Endothelial cell (in vitro differentiated cells): ENCODE results near the gene C1QTNF12. TPM values are rescaled to one million over a fixed set of nuclear protein-coding genes. Genes with fewer than 3 reads are reported as not detected.

Experiments used
- DNase-seq: peaks from one replicate; pipeline ENCODE4 v3.0.0; 2021; ENCODE audit warnings: low spot score
- H3K27ac Mint-ChIP-seq: one replicate; pipeline ENCODE4 v1.8.0; 2021; ENCODE audit warnings: mixed read lengths, inconsistent platforms; ENCODE audit not compliant: unreplicated experiment
- H3K27me3 Mint-ChIP-seq: one replicate; pipeline ENCODE4 v1.8.0; 2021; ENCODE audit warnings: mild to moderate bottlenecking, moderate library complexity, mixed read lengths, inconsistent platforms; ENCODE audit not compliant: unreplicated experiment
- H3K36me3 Mint-ChIP-seq: one replicate; pipeline ENCODE4 v1.8.0; 2021; ENCODE audit warnings: mild to moderate bottlenecking, low read depth, mixed read lengths, inconsistent platforms; ENCODE audit not compliant: unreplicated experiment
- H3K4me1 Mint-ChIP-seq: one replicate; pipeline ENCODE4 v1.8.0; 2021; ENCODE audit warnings: mild to moderate bottlenecking, mixed read lengths, inconsistent platforms; ENCODE audit not compliant: unreplicated experiment
- H3K4me3 Mint-ChIP-seq: one replicate; pipeline ENCODE4 v1.8.0; 2021; ENCODE audit warnings: mild to moderate bottlenecking, mixed read lengths, inconsistent platforms; ENCODE audit not compliant: unreplicated experiment
- H3K9me3 Mint-ChIP-seq: one replicate; pipeline ENCODE4 v1.8.0; 2021; ENCODE audit warnings: mixed read lengths, inconsistent platforms; ENCODE audit not compliant: unreplicated experiment
- total RNA-seq: library from RNA; stranded (reverse); fragmentation: NEBNext Ultra II Directional; extraction: Animal tissue kit (Norgen Biotek cat#: 25700); gene quantifications from one replicate; pipeline ENCODE4 v1.2.1, GENCODE V29; 2021; ENCODE audit not compliant: unreplicated experiment
- TF ChIP-seq, protein P1 (sequence below): fragments of 200-600 bp; sonication (generic); IDR thresholded peaks from one replicate; pipeline ENCODE4 v1.5.0; 2021; ENCODE audit warnings: antibody characterized with exemption; ENCODE audit not compliant: unreplicated experiment

The C1QTNF12 gene
- total RNA-seq, 1 donor from 2014 or later = 0.69 TPM

GRCh38 chr1:1259119-1259488, 12.6 kb upstream of the C1QTNF12 start:
- peaks cover 11% of the 10 kb centered on the region for H3K27me3 Mint-ChIP-seq
- no peak for DNase-seq
- H3K9me3 Mint-ChIP-seq = no peaks in the 10 kb centered on the region
- peaks cover 5% of the 10 kb centered on the region for H3K4me1 Mint-ChIP-seq
- peaks cover 47% of the 10 kb centered on the region for H3K36me3 Mint-ChIP-seq
- no peak overlapping the region for H3K4me3 Mint-ChIP-seq
- H3K27ac Mint-ChIP-seq = no peak overlapping the region
- TF ChIP-seq, protein P1, sequence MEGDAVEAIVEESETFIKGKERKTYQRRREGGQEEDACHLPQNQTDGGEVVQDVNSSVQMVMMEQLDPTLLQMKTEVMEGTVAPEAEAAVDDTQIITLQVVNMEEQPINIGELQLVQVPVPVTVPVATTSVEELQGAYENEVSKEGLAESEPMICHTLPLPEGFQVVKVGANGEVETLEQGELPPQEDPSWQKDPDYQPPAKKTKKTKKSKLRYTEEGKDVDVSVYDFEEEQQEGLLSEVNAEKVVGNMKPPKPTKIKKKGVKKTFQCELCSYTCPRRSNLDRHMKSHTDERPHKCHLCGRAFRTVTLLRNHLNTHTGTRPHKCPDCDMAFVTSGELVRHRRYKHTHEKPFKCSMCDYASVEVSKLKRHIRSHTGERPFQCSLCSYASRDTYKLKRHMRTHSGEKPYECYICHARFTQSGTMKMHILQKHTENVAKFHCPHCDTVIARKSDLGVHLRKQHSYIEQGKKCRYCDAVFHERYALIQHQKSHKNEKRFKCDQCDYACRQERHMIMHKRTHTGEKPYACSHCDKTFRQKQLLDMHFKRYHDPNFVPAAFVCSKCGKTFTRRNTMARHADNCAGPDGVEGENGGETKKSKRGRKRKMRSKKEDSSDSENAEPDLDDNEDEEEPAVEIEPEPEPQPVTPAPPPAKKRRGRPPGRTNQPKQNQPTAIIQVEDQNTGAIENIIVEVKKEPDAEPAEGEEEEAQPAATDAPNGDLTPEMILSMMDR = no peak

- DNase-seq = no peak
- TF ChIP-seq, protein P1 = no peak
- peaks cover 14% of the 10 kb centered on the region for H3K27me3 Mint-ChIP-seq
- H3K4me3 Mint-ChIP-seq = no peak overlapping the region
- H3K4me1 Mint-ChIP-seq = peaks cover 5% of the 10 kb centered on the region
- H3K27ac Mint-ChIP-seq = no peak overlapping the region
- no peaks in the 10 kb centered on the region for H3K9me3 Mint-ChIP-seq
- H3K36me3 Mint-ChIP-seq = peaks cover 51% of the 10 kb centered on the region
Observed at GRCh38 chr1:1256956-1257871, 10.7 kb upstream of the C1QTNF12 start.

DNA sequence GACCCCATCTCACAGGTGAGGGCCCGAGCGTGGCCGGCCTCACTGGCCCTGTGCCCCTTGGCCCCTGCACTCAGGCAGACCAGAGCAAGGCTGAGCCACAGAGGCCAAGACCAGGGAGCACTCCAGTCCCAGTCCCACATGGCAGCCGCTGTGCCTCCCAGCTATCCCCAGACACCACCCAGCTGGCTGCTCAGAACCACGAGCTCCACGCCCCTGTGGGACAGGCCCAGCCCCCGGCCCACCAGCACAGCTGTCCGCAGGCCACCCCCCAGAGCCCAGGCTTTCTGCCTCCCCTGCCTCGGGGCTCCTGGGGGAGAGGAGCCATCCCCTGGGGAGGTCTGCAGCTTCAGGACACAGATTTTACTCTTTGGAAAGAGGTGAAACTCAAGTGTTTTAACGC, 9.1 kb upstream of the C1QTNF12 start:
- Mint-ChIP-seq H3K4me3 (no peak overlapping the region), H3K27ac (no peak overlapping the region), H3K36me3 (peaks cover 44% of the 10 kb centered on the region), H3K27me3 (peaks cover 15% of the 10 kb centered on the region), H3K9me3 (no peaks in the 10 kb centered on the region), H3K4me1 (no peaks in the 10 kb centered on the region)
- DNase-seq = no peak
- TF ChIP-seq, protein P1 = no peak

DNA sequence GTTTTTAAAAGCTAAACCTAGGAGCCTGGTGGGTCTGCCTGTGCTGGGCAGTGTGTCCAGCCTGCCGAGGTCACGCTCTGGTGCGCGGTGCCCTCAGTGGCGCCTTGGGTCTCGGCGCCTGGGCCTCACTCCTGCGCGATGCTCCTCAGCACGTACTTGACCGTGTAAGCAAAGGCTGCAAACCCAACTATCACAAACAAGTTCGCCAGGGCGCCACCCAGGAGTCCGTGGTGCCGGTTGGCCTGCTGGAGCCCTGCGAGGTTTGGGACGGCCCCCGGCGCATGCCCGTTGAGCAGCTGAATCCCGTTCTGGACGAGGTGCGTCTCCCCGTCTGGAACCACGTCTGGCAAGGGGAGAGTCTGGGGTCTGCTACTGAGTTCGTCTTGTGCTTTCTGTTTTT, 8.6 kb upstream of the C1QTNF12 start:
- DNase-seq = no peak
- Mint-ChIP-seq H3K27me3 (peaks cover 15% of the 10 kb centered on the region), H3K4me1 (no peaks in the 10 kb centered on the region), H3K36me3 (peaks cover 41% of the 10 kb centered on the region), H3K4me3 (no peak overlapping the region), H3K9me3 (no peaks in the 10 kb centered on the region), H3K27ac (no peak overlapping the region)
- TF ChIP-seq, protein P1 = no peak

GRCh38 chr1:1254667-1254998, 8.1 kb upstream of the C1QTNF12 start:
- no peaks in the 10 kb centered on the region for H3K4me1 Mint-ChIP-seq
- peaks cover 36% of the 10 kb centered on the region for H3K36me3 Mint-ChIP-seq
- DNase-seq = no peak
- no peak overlapping the region for H3K4me3 Mint-ChIP-seq
- H3K27ac Mint-ChIP-seq = no peak overlapping the region
- H3K9me3 Mint-ChIP-seq = no peaks in the 10 kb centered on the region
- H3K27me3 Mint-ChIP-seq = peaks cover 13% of the 10 kb centered on the region
- TF ChIP-seq, protein P1 = no peak
